Measurements from ENCODE around the gene PDCD4. TPM values are rescaled to one million over a fixed set of nuclear protein-coding genes. Genes with fewer than 3 reads are reported as not detected.

Gene PDCD4
- total and polyA plus RNA-seq, 2 of the 4 experiments (the other 2 are of a cell fraction): 10.9 to 49.7 TPM

- in situ Hi-C loops (cut with MboI; ENCODE audit: low sequenced_read_pairs): no loop called here
- no TSS peak for BruUV-seq (replicated peaks)
- no peak overlapping the region for H2BK120ac ChIP-seq (ENCODE audit: low read depth, low read length)
- no peak overlapping the region for H3K4ac ChIP-seq (ENCODE audit: low read depth, low read length)
- no peak overlapping the region for H3K4me2 ChIP-seq (ENCODE audit: low read depth, low read length)
- H2BK5ac ChIP-seq (ENCODE audit: low read depth, low read length, poor library complexity, severe bottlenecking): no peak overlapping the region
- ChIA-PET POLR2A (ENCODE audit: unreplicated experiment) (no interaction called here), CTCF (no interaction called here)
- no peak overlapping the region for H3K9ac ChIP-seq (ENCODE audit: low read depth, low read length)
- DNase-seq (no peak), ATAC-seq (ENCODE audit: low read depth) (no peak)
- no peak overlapping the region for H2AK9ac ChIP-seq (replicated peaks; ENCODE audit: low read depth, low read length, poor library complexity)
- intact Hi-C loops (cut with micrococcal nuclease): loop anchor here (5.0 kb wide), 1 partner anchor 37 kb away; no protein-coding TSS in a partner anchor
- no peak overlapping the region for H3K14ac ChIP-seq (replicated peaks; ENCODE audit: low read depth, low read length)
- H3K4me3 ChIP-seq (ENCODE audit: insufficient read depth, low read depth, low read length): no peak overlapping the region
- no peak overlapping the region for H3K27ac ChIP-seq (ENCODE audit: insufficient read depth, low read length)
- H3K36me3 ChIP-seq (ENCODE audit: control insufficient read depth, insufficient read depth, low read length): no peaks in the 10 kb centered on the region
- dilution Hi-C loops (cut with HindIII; ENCODE audit: low sequenced_read_pairs, unreplicated experiment): no loop called here
- no peak overlapping the region for H4K91ac ChIP-seq (ENCODE audit: insufficient read depth, low read depth, low read length)
- no peak overlapping the region for H2AFZ ChIP-seq (replicated peaks; ENCODE audit: low read length, poor library complexity)
- no peaks in the 10 kb centered on the region for H3K9me3 ChIP-seq (ENCODE audit: control insufficient read depth, insufficient read depth, low read length)
- H2AK5ac ChIP-seq (ENCODE audit: low read depth, low read length): no peak overlapping the region
- peaks cover 16% of the 10 kb centered on the region for H3K27me3 ChIP-seq (ENCODE audit: control insufficient read depth, insufficient read depth, low read length)
- WGBS, 2 experiments (ENCODE audit: extremely low coverage in 2 of 2, insufficient read length in 1 of 2): no CpG with 5 or more reads among the region's 1 CpG
- no peaks in the 10 kb centered on the region for H4K20me1 ChIP-seq (ENCODE audit: insufficient read depth, low read length)
- no peak overlapping the region for H4K5ac ChIP-seq (ENCODE audit: low read depth, low read length)
- no peak overlapping the region for H2BK15ac ChIP-seq (ENCODE audit: low read depth, low read length)
- TF ChIP-seq RFX5 (IDR thresholded peaks at IDR 0.05; ENCODE audit: low read depth, low read length) (no peak), CEBPB (IDR thresholded peaks at IDR 0.05; ENCODE audit: low read depth, low read length) (no peak), FOS (IDR thresholded peaks at IDR 0.05; ENCODE audit: low read depth, low read length) (no peak), POLR2A (IDR thresholded peaks at IDR 0.05; ENCODE audit: low read depth, low read length) (no peak), RAD21 (IDR thresholded peaks at IDR 0.05; ENCODE audit: low read length) (no peak), MXI1 (IDR thresholded peaks at IDR 0.05; ENCODE audit: borderline replicate concordance, low read depth, low read length) (no peak), MAFK (IDR thresholded peaks at IDR 0.05; ENCODE audit: low read depth, low read length) (no peak), MAZ (IDR thresholded peaks at IDR 0.05; ENCODE audit: borderline replicate concordance, low read depth, low read length) (no peak), CTCF (conservative IDR thresholded peaks at IDR 0.05; ENCODE audit: low read depth, low read length) (no peak)
- TF ChIP-seq, protein P1, sequence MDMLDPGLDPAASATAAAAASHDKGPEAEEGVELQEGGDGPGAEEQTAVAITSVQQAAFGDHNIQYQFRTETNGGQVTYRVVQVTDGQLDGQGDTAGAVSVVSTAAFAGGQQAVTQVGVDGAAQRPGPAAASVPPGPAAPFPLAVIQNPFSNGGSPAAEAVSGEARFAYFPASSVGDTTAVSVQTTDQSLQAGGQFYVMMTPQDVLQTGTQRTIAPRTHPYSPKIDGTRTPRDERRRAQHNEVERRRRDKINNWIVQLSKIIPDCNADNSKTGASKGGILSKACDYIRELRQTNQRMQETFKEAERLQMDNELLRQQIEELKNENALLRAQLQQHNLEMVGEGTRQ (IDR thresholded peaks at IDR 0.05; ENCODE audit: low read depth, low read length): no peak
- TF ChIP-seq, protein P2, sequence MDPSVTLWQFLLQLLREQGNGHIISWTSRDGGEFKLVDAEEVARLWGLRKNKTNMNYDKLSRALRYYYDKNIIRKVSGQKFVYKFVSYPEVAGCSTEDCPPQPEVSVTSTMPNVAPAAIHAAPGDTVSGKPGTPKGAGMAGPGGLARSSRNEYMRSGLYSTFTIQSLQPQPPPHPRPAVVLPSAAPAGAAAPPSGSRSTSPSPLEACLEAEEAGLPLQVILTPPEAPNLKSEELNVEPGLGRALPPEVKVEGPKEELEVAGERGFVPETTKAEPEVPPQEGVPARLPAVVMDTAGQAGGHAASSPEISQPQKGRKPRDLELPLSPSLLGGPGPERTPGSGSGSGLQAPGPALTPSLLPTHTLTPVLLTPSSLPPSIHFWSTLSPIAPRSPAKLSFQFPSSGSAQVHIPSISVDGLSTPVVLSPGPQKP (IDR thresholded peaks at IDR 0.05; ENCODE audit: borderline replicate concordance, low read depth, low read length): no peak
- H4K8ac ChIP-seq (ENCODE audit: low read depth in 2 of 2, low read length in 2 of 2): no peak overlapping the region
- H3K9me1 ChIP-seq (ENCODE audit: insufficient read depth, low read length): 0 out of 2 replicates have a peak, but pooled peaks cover 2% of the 10 kb centered on the region
- no peak overlapping the region for H3K56ac ChIP-seq (ENCODE audit: extremely low read depth, insufficient read depth, low read length)
- H3K4me1 ChIP-seq (ENCODE audit: control insufficient read depth, insufficient read depth, low read length): peaks cover 7% of the 10 kb centered on the region; the same call in 1 of the 2 replicates
- H3K23ac ChIP-seq (ENCODE audit: low read depth, low read length): no peak overlapping the region
- no peak overlapping the region for H2BK20ac ChIP-seq (ENCODE audit: low read depth, low read length)
- no peak overlapping the region for H3K18ac ChIP-seq (ENCODE audit: low read depth, low read length)
- H3K79me1 ChIP-seq (ENCODE audit: low read depth in 1 of 2, low read length in 2 of 2): no peaks in the 10 kb centered on the region
Measured at GRCh38 chr10:110825508-110825907, 46.2 kb upstream of the PDCD4 start.

Measured in IMR-90 (cell line).